Activated T-cell treated with anti-CD3 and anti-CD28 coated beads, Interleukin-2, amount 50 U/mL, for 48 hours (primary cell): ENCODE data around the gene GPC3.
"Not testable (repeated sequence)": the region's sequence is repeated elsewhere in the genome, so short reads cannot be mapped to it uniquely, and the experiment has no call there.

ENCODE experiments used
- DNase-seq, 2 experiments: peaks; one replicate each; pipeline ENCODE4 v3.0.0-alpha.2; 2020

GPC3 gene

GRCh38 chrX:133994576-133994975, 9.2 kb upstream of the GPC3 start:
- DNase-seq, result no peak

DNA sequence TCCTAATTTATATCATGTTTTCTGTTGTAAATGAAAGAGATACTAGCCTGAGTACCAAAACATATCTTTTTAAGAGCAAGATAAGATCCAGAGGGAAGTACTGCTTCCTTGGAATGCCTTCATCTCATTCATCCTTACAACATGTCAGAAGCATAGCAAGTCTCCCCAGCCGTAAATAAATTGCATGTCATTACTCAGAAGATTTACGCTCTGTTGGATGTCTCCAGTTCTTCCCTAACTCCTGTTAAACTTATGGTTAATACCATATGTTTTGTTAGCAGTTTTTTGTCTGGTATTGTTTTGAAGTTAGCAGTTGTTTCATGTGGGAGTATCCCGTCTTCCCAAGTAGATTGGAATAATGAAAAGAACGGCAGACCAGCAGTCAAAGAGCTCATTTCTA, 7.5 kb upstream of the GPC3 start:
- no peak for DNase-seq

DNA sequence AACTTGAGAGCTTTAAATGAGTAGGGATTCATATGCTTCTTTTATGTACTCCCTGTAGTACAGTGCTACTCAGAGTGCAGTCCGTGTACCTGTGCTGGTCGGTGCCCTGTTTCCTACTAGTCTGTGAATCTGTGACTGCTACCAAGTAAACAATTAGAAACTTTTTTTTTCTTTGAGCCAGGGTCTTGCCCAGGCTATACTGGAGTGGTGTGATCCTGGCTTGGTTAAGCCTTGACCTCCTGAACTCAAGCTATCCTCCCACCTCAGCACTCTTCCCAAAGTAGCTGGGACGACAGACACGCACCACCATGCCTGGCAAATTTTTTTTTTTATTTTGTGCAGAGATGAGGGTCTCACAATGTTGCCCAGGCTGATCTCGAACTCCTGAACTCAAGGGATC, 6.4 kb upstream of the GPC3 start:
- no peak for DNase-seq

GRCh38 chrX:133991057-133991456, 5.7 kb upstream of the GPC3 start:
- not testable (repeated sequence) for DNase-seq

DNA sequence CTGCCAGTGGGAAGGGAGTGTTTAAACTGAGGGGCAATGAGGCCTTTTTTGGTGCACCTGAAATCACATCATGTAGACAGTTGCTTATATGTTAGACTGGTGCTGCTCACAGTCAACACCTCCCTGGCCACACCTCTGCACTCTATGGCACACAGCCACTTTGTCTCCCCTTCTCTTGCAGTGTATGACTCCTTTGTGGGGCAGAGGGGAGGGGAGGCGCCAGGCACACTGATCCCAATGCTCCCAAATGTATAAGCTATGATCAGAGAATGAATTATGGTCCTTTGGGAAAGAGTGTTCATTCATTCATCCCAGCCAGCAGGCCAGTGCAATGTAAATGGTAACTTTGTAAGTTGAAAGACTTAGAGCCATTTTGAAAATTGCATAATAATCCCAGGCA, 4.6 kb upstream of the GPC3 start:
- DNase-seq, result no peak

- no peak for DNase-seq
Observed at GRCh38 chrX:133989490-133989889, 4.1 kb upstream of the GPC3 start.

DNA sequence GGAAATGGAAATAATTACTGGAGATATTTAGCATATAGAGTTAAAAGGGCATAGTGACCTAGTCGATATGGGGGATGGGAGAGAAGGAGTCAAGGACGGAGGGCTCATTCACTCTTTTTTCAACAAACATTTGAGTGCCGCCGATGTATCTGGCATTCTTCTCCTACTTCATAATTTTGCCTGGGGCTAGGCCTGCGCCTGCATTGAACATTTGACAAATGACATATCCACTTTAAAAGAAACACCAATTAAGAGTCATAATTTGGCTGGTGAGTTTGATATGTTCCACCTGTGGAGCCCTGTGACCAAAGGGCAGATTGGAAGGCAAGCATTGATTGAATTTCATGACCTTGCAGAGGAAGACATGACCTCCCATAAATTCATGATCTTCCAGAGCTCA, 2.6 kb upstream of the GPC3 start:
- no peak for DNase-seq

DNA sequence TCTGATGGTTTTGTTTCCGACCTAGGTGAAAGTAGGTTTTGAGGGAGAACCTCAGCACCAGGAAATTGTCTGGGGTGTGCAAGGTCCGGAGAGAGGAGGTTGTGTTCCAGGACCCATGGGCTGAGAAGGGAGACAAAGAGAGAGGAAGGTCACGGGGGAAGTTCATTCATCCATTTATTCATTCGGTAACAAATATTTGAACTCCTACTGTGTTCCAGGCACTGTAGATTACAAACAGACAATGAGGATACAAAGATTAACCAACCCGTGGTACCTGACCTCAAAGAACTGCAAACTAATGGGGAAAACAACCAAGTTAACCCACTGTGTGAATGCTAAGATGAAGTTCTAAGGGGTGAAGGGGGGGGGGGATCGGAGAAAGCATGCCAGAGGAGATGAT, 1.8 kb upstream of the GPC3 start:
- DNase-seq, result no peak

- DNase-seq, result no peak
Observed at GRCh38 chrX:133985967-133986683, 731 bp upstream of the GPC3 start.

GRCh38 chrX:133984857-133985163, 584 bp downstream of the GPC3 start:
- no peak for DNase-seq

GRCh38 chrX:133983974-133984845, 1.2 kb downstream of the GPC3 start:
- peak in 1 of 2 experiments; percentile 20 for DNase-seq

DNA sequence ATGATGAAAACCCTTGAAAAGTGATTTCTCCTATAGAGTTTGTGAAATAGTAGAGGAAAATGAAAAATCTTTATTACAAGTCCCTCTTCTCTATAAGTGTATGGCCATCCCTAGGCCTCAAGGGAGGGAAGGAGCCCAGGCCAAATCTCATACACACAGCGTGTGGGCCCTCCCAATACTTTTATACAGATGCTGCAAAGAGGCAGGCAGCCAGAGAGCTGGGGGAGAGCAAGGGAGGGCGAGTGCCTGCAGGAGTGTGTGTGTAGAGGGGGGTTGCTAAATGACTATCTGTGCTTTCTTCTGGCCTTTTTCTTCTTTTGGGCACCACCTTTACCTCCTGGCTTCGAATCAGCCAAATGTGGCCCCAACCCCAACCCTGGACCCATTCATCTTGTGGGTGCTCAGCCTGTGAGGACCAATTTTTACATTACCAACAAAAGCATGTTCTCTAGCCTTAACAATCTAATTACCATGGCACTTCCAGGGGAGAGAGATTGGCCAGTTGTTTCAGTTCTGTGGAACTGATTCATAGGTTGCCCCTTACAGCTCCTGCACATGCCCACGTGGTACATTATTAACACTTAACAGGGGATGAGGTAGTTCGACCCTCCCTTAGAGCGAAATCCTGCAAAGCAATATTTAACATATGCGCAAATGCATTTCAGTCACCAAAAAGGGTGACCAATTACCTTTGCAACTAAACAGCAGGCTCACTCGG, 2.0 kb downstream of the GPC3 start:
- no peak for DNase-seq

GRCh38 chrX:133981924-133982323, 3.5 kb downstream of the GPC3 start:
- no peak for DNase-seq

DNA sequence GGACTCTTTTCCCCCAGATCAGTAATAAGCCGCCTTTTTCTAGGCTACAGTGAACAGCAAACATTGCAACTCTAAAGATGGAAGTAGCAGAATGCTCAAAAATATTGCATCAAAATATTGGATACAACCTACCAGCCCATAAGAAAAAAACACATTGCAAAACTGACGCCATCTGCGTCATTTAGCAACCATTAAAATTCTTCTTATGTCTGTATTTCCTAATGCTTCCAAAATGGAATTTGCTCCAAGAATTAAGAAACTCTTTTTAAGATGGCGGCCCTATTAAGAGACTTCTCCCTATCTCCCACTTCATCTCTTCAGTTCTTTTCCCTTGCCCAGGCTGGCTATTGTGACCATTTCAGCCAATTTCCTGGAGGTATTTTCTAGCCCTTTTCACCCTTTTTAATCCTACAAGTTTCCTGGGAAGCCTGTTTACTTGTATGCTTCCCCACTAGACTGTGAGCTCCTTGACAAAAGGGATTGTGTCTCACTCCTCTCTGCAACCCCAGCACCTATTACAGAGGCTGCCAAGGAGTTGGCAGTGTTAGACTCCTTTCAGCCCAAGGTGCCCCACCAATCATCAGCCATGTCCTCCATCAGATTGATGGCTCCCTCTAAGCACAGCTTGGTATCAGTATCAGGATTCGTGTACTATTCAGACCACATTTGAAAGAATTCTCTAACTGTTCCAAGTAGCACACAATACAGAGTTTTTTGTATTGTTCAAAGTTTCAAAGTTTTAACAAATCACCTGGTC, 4.4 kb downstream of the GPC3 start:
- no peak for DNase-seq

- no peak for DNase-seq
Observed at GRCh38 chrX:133980406-133980805, 5.0 kb downstream of the GPC3 start.

DNA sequence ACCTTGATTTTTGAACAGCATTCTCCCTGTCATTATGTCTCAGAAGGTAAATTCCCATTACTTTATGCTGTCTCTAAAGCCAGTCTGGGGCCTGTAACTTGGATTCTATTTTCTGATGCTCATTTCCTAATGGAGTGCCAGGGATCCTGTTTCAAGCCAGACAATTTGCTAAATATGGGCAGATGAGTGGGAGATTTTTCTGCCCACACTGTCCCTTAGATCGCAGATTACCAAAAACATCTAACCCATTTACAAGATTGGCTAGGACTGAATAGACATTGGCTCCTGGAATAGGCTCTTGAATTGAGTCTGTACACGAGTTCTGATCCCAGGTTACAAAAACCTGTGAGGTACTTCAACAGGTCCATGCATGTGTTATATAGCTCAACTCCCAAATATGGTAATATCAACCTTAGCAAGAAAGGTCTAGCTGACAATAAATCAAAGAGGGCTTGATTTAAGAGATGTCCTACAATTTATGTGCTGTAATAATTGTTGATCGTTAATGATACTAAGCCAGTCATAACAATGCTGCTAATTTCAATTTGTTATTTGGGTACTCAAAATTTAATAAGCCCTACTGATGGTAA, 5.7 kb downstream of the GPC3 start:
- DNase-seq, result no peak

- DNase-seq, result no peak
Observed at GRCh38 chrX:133973704-133974103, 11.7 kb downstream of the GPC3 start.

- DNase-seq, result no peak
Observed at GRCh38 chrX:133972916-133973315, 12.5 kb downstream of the GPC3 start.

DNA sequence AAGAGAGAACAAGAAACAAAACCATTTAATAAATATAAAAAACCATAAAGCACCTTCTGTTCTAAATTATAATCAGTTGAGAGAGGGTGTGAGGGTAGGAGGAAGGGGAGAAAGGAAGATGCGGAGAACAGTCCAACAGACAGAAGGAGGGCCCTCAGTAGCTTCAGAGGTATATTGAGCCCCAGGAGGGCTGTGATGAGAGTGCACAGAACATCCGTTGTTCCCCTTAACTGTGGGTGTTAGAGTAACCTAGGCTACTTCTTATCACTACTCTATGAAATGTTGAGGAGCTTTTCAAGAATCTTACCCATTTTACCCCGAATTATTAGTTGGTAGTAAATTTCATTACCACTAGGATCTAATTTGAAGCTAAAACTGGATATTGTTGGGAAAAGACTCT, 13.8 kb downstream of the GPC3 start:
- DNase-seq, result no peak

- DNase-seq, result no peak
Observed at GRCh38 chrX:133970076-133970475, 15.3 kb downstream of the GPC3 start.

- no peak for DNase-seq
Observed at GRCh38 chrX:133969191-133969590, 16.2 kb downstream of the GPC3 start.

- no peak for DNase-seq
Observed at GRCh38 chrX:133968109-133968508, 17.3 kb downstream of the GPC3 start.

DNA sequence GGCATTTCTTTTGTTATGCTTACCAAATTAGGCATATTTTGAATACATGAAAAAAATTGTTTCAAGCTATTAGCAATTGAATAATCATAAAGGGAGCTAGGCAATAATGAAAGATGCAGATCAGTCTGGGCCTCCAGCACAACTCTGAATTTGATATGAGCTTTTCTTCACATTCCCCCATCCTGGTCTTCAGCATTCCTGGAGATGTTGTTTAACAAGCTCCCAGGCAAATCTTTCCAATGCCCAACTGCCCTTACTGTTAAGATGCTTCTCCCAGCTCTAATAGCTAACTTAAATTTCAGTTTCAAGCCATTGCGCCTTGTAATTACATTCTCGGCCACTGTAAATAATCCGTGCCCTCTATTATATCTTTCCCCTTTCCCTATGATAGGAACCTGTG, 19.2 kb downstream of the GPC3 start:
- DNase-seq, result no peak
